ENCODE results near the gene FGF21. TPM values are rescaled to one million over a fixed set of nuclear protein-coding genes. Genes with fewer than 3 reads are reported as not detected.
A peak's percentile ranks its signal among the peaks of the same experiment; 100 is the strongest.

The FGF21 gene, protein sequence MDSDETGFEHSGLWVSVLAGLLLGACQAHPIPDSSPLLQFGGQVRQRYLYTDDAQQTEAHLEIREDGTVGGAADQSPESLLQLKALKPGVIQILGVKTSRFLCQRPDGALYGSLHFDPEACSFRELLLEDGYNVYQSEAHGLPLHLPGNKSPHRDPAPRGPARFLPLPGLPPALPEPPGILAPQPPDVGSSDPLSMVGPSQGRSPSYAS
- not detected for total RNA-seq

DNA sequence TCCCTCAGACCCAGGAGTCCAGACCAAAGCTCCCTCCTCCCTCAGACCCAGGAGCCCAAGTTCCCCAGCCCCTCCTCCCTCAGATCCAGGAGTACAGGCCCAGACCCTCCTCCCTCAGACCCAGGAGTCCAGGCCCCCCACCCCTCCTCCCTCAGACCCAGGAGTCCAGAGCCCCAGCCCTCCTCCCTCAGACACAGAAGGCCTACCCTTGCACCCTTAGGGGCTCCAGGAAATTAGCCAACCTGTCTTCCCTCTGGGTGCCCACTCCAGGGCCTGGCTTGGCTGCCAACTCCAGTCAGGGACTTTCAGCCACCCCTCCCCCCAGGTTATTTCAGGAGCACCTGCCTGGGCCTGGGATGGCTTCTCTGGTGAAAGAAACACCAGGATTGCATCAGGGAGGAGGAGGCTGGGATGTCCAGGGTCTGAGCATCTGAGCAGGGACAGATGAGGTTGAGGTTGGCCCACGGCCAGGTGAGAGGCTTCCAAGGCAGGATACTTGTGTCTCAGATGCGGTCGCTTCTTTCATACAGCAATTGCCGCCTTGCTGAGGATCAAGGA, at the start of gene FGF21:
FGF21 (plus strand) TSS at position 441 of the 558 bp plus-strand sequence. CDS start 713 bp downstream, outside the sequence.
- WGBS, 2 donors (ENCODE audit: low coverage in 1 of 2), result 83 to 95% methylated on average over 3 to 4 of the region's 4 CpGs
- no peak for ATAC-seq
- no peak for TF ChIP-seq POLR2A (IDR thresholded peaks at IDR 0.05)
- no peak for TF ChIP-seq EP300 (IDR thresholded peaks at IDR 0.05)
- TF ChIP-seq, protein P1, sequence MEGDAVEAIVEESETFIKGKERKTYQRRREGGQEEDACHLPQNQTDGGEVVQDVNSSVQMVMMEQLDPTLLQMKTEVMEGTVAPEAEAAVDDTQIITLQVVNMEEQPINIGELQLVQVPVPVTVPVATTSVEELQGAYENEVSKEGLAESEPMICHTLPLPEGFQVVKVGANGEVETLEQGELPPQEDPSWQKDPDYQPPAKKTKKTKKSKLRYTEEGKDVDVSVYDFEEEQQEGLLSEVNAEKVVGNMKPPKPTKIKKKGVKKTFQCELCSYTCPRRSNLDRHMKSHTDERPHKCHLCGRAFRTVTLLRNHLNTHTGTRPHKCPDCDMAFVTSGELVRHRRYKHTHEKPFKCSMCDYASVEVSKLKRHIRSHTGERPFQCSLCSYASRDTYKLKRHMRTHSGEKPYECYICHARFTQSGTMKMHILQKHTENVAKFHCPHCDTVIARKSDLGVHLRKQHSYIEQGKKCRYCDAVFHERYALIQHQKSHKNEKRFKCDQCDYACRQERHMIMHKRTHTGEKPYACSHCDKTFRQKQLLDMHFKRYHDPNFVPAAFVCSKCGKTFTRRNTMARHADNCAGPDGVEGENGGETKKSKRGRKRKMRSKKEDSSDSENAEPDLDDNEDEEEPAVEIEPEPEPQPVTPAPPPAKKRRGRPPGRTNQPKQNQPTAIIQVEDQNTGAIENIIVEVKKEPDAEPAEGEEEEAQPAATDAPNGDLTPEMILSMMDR (IDR thresholded peaks at IDR 0.05), result no peak
- no peak for TF ChIP-seq POLR2AphosphoS5 (IDR thresholded peaks at IDR 0.05)

DNA sequence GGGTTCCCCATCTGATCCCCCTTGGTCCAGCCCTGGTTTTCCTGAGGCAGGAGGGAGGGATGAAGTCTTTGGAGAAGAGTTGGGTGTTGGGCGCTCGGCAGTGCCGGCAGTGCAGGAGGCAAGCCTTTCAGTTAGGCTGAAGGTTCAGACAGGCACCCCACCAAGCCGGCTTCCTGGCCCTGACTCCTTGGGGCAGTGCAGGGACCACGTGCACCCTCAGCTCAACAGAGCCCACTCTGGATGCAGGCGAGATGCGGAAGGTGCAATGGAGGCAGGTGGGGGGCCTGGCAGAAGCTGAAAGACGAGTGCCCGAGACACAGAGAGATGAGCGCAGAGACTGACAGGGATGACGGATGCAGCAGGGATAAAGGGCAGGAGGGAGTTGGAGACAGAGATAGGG, 46.9 kb upstream of the FGF21 start:
- 26 to 33% methylated on average over 5 to 7 of the region's 11 CpGs for WGBS, 2 donors (ENCODE audit: low coverage in 1 of 2)
- TF ChIP-seq, protein P1 (IDR thresholded peaks at IDR 0.05), result no peak
- TF ChIP-seq EP300 (IDR thresholded peaks at IDR 0.05) (no peak), POLR2AphosphoS5 (IDR thresholded peaks at IDR 0.05) (no peak), POLR2A (IDR thresholded peaks at IDR 0.05) (no peak)
- peaks cover 0 to 18% of the 10 kb centered on the region in 2 donors for H3K36me3 ChIP-seq
- ATAC-seq, result no peak
- peaks cover 0 to 10% (median 7%) of the 10 kb centered on the region in 3 donors for H3K4me1 ChIP-seq
- H3K4me3 ChIP-seq, result no peak overlapping the region
- no peak overlapping the region for H3K27ac ChIP-seq
- no peaks in the 10 kb centered on the region for H3K9me3 ChIP-seq
- no peaks in the 10 kb centered on the region for H3K27me3 ChIP-seq

More for the DNA sequence above, at the start of gene FGF21:
- Histone ChIP-seq H3K4me3 (no peak within 1 kb of the TSS), H3K36me3 (no peaks in the 10 kb centered on the region), H3K9me3 (no peaks in the 10 kb centered on the region), H3K27me3 (peaks cover 38% of the 10 kb centered on the region), H3K27ac (no peak within 1 kb of the TSS), H3K4me1 (peaks cover 0 to 22% (median 10%) of the 10 kb centered on the region in 3 donors)

DNA sequence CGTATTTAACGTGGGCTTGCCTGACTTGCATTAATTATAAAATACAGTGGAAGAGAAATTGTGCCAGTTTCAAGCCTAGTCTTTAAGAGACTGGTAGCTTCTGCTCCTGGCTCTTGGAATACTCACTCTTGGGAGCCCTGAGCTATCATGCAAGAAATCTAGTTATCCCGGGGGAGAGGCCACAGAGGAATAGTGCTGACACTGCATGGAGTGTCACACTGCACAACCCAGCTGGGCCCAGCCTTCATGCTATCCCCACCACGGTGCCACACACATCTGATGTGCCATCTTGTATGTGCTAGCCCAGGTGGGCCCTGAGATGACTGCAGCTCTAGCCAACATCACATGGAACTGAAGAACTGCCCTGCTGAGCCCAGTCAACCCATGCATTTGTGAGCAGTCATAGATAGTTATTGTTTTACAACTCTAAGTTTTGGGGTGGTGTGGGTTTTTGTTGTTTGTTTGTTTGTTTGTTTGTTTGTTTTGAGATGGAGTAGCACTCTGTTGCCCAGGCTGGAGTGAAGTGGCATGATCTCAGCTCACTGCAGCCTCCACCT, 44.1 kb upstream of the FGF21 start:
- H3K27ac ChIP-seq, result no peak overlapping the region
- peaks cover 0 to 31% (median 22%) of the 10 kb centered on the region in 3 donors for H3K4me1 ChIP-seq
- no peak for TF ChIP-seq EP300 (IDR thresholded peaks at IDR 0.05)
- no peak for TF ChIP-seq POLR2AphosphoS5 (IDR thresholded peaks at IDR 0.05)
- no peak for TF ChIP-seq POLR2A (IDR thresholded peaks at IDR 0.05)
- TF ChIP-seq, protein P1 (IDR thresholded peaks at IDR 0.05), result no peak
- peaks cover 0 to 10% of the 10 kb centered on the region in 2 donors for H3K36me3 ChIP-seq
- no peak for ATAC-seq
- no peaks in the 10 kb centered on the region for H3K27me3 ChIP-seq
- H3K9me3 ChIP-seq, result no peaks in the 10 kb centered on the region
- WGBS, 2 donors (ENCODE audit: low coverage in 1 of 2), result 65 to 80% methylated on average over 2 of the region's 4 CpGs
- no peak overlapping the region for H3K4me3 ChIP-seq

DNA sequence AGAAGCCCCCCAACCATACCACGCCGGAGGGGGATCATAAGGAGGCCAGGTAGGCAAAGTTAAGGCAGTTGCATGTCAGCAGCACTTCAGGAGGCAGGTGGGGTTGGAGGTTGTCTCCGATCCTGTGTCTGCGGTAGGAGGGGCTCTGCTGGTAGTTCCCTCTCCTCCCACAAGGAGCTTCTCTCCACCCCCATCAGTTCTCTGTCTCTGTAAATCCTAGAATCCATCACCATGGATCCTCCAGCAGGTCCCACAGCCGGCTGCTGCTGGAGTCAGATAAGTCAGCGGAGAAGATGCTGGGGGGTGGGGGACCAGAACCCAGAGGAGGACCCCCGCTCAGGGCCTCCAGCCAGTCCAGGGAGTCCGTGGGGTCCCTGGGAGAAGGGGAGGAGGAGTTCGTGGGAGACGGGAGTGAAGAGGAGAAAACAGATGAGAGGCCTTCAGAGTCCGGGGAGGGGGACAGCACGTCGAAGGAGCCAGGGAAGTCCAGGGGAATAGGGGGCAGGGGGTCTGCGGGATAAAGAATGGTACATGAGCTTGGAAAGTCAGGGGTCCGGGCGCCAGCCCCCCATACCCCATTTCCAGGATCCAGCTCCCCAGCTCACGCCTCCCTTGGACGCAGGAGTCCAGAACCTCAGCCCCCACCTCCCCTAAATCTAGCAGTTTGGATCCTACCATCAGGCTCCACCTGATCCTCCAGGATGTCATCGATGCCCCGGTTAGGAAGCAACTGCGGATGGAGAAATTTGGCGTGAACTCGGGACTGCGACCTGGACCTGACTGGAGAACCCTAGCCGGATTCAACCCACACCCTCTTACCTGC, 42.1 kb upstream of the FGF21 start:
- Histone ChIP-seq H3K27ac (peak overlapping the region in 3 of 4 donors; percentile 80 to 89 (median 82)), H3K36me3 (no peaks in the 10 kb centered on the region), H3K27me3 (no peaks in the 10 kb centered on the region), H3K4me3 (peak overlapping the region; percentile 63 to 65), H3K9me3 (no peaks in the 10 kb centered on the region), H3K4me1 (peaks cover 0 to 50% (median 32%) of the 10 kb centered on the region in 3 donors)
- ATAC-seq, result no peak
- TF ChIP-seq POLR2AphosphoS5 (IDR thresholded peaks at IDR 0.05), result no peak
- TF ChIP-seq EP300 (IDR thresholded peaks at IDR 0.05), result no peak
- TF ChIP-seq POLR2A (IDR thresholded peaks at IDR 0.05), result no peak
- TF ChIP-seq, protein P1 (IDR thresholded peaks at IDR 0.05), result no peak
- WGBS, 2 donors (ENCODE audit: low coverage in 1 of 2), result 23 to 33% methylated on average over 8 to 13 of the region's 25 CpGs

Data from gastroesophageal sphincter (tissue), 4 donors.